ENCODE results near the gene ADGRF4. TPM values are rescaled to one million over a fixed set of nuclear protein-coding genes. Genes with fewer than 3 reads are reported as not detected.

ADGRF4 gene
- polyA plus RNA-seq, 1 donor (not counting 4 experiments of a cell fraction or from before 2014, with no cell fraction given) = 30.2 TPM

- no peak overlapping the region for H3K9ac ChIP-seq (ENCODE audit: control insufficient read depth, extremely low read depth, insufficient read depth, low read length)
- H3K4me1 ChIP-seq (ENCODE audit: control insufficient read depth, extremely low read depth, insufficient read depth, low read length) = peaks cover 3% of the 10 kb centered on the region
- dilution Hi-C loops (cut with MboI; ENCODE audit: extremely low pct_ligation_motif_present, low sequenced_read_pairs) = no loop called here
- H3K9me1 ChIP-seq (ENCODE audit: control insufficient read depth, extremely low read depth, insufficient read depth, low read length) = no peaks in the 10 kb centered on the region
- H3K27me3 ChIP-seq (ENCODE audit: control insufficient read depth, extremely low read depth, insufficient read depth, low read length) = no peaks in the 10 kb centered on the region
- DNase-seq (ENCODE audit: low read depth, low spot score) = no peak
- H3K79me2 ChIP-seq (ENCODE audit: control insufficient read depth, insufficient read depth, low read length) = no peaks in the 10 kb centered on the region
- no peak overlapping the region for H3K4me2 ChIP-seq (ENCODE audit: control insufficient read depth, extremely low read depth, insufficient read depth, low read depth, low read length)
- H2AFZ ChIP-seq (ENCODE audit: control insufficient read depth, low read length) = no peak overlapping the region
- TF ChIP-seq EZH2 (IDR thresholded peaks at IDR 0.05; ENCODE audit: low read length) (no peak), CTCF (optimal IDR thresholded peaks at IDR 0.05 in 1 of 3, IDR thresholded peaks at IDR 0.05 in 1 of 3, conservative IDR thresholded peaks at IDR 0.05 in 1 of 3; ENCODE audit: extremely low read depth in 1 of 3, insufficient read depth in 2 of 3, low read length in 3 of 3) (no peak)
- no peaks in the 10 kb centered on the region for H3K9me3 ChIP-seq (ENCODE audit: control insufficient read depth, low read depth, low read length)
- H4K20me1 ChIP-seq (ENCODE audit: control insufficient read depth, extremely low read depth, insufficient read depth, low read length) = no peaks in the 10 kb centered on the region
- no peak for FAIRE-seq
- H3K36me3 ChIP-seq (ENCODE audit: control insufficient read depth in 2 of 2, extremely low read depth in 1 of 2, insufficient read depth in 2 of 2, low read length in 2 of 2) = peaks cover 0 to 13% of the 10 kb centered on the region in 2 experiments
- no peak overlapping the region for H3K4me3 ChIP-seq (ENCODE audit: control insufficient read depth in 2 of 3, extremely low read depth in 1 of 3, insufficient read depth in 2 of 3, low read depth in 1 of 3, low read length in 3 of 3)
- no peak overlapping the region for H3K27ac ChIP-seq (ENCODE audit: control insufficient read depth, insufficient read depth, low read length)
Measured at GRCh38 chr6:47722194-47722593, 23.8 kb downstream of the ADGRF4 start.

- no peak overlapping the region for H3K9ac ChIP-seq (ENCODE audit: control insufficient read depth, extremely low read depth, insufficient read depth, low read length)
- no peaks in the 10 kb centered on the region for H4K20me1 ChIP-seq (ENCODE audit: control insufficient read depth, extremely low read depth, insufficient read depth, low read length)
- dilution Hi-C loops (cut with MboI; ENCODE audit: extremely low pct_ligation_motif_present, low sequenced_read_pairs) = no loop called here
- peak; percentile 62 for FAIRE-seq
- no peak overlapping the region for H3K4me3 ChIP-seq (ENCODE audit: control insufficient read depth in 2 of 3, extremely low read depth in 1 of 3, insufficient read depth in 2 of 3, low read depth in 1 of 3, low read length in 3 of 3)
- no peak overlapping the region for H3K4me2 ChIP-seq (ENCODE audit: control insufficient read depth, extremely low read depth, insufficient read depth, low read depth, low read length)
- no peak overlapping the region for H2AFZ ChIP-seq (ENCODE audit: control insufficient read depth, low read length)
- peaks cover 0 to 12% of the 10 kb centered on the region in 2 experiments for H3K36me3 ChIP-seq (ENCODE audit: control insufficient read depth in 2 of 2, extremely low read depth in 1 of 2, insufficient read depth in 2 of 2, low read length in 2 of 2)
- peaks cover 18% of the 10 kb centered on the region for H3K4me1 ChIP-seq (ENCODE audit: control insufficient read depth, extremely low read depth, insufficient read depth, low read length)
- no peaks in the 10 kb centered on the region for H3K79me2 ChIP-seq (ENCODE audit: control insufficient read depth, insufficient read depth, low read length)
- DNase-seq (ENCODE audit: low read depth, low spot score) = no peak
- no peak overlapping the region for H3K27ac ChIP-seq (ENCODE audit: control insufficient read depth, insufficient read depth, low read length)
- no peaks in the 10 kb centered on the region for H3K9me3 ChIP-seq (ENCODE audit: control insufficient read depth, low read depth, low read length)
- no peaks in the 10 kb centered on the region for H3K9me1 ChIP-seq (ENCODE audit: control insufficient read depth, extremely low read depth, insufficient read depth, low read length)
- TF ChIP-seq CTCF (optimal IDR thresholded peaks at IDR 0.05 in 1 of 3, IDR thresholded peaks at IDR 0.05 in 1 of 3, conservative IDR thresholded peaks at IDR 0.05 in 1 of 3; ENCODE audit: extremely low read depth in 1 of 3, insufficient read depth in 2 of 3, low read length in 3 of 3) = no peak
- H3K27me3 ChIP-seq (ENCODE audit: control insufficient read depth, extremely low read depth, insufficient read depth, low read length) = no peaks in the 10 kb centered on the region
Measured at GRCh38 chr6:47724300-47724699, 25.9 kb downstream of the ADGRF4 start.
